Erythroblast (primary cell): ENCODE results near the gene CIB1.
"Not testable (repeated sequence)": the region's sequence is repeated elsewhere in the genome, so short reads cannot be mapped to it uniquely, and the experiment has no call there.

ENCODE experiments used
- DNase-seq, 2 experiments: peaks; one replicate each; lab custom pipeline; 2025; lab: John Stamatoyannopoulos, UW
- GATA1 ChIP-seq: IDR thresholded peaks from 2 replicates; pipeline ENCODE4 v1.6.1; 2011; ENCODE audit warnings: low read depth, mild to moderate bottlenecking, control low read depth, low read length, moderate library complexity
- POLR2A ChIP-seq: IDR thresholded peaks from 2 replicates; pipeline ENCODE4 v1.6.1; 2011; ENCODE audit warnings: mild to moderate bottlenecking, low read length

CIB1 gene

DNA sequence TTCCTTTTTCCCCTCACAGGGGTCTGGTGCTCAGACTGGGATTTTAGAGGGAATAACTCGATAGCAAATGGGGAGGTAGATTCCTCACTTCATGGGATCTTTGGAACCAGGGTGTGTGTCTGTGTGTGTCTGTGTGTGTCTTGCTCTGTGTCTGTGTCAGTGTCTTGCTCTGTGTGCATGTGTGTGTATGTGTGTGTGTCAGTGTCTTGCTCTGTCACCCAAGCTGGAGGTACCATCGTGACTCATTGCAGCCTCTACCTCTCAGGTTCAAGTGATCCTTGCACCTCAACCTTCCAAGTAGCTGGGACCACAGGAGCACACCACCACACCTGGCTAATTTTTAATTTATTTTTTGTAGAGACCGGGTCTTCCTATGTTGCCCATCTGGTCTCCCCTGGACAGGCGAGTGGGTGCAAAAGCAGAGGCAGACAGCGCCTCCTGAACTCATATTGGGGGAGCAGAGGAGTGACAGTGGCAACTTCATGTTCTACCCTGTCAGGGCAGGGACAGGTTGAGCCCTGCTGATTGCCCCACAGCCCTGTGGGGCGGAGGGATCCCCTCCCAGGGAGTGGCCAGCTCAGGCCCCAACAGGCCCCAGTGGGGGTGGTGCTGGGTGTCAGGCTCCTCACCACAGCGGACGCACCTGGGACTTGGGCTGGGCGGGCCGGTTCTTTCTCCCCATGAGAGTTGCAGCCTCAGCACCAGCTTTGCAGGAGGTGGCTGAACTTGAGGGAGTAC, 43.0 kb downstream of the CIB1 start:
- TF ChIP-seq GATA1: no peak
- no peak for TF ChIP-seq POLR2A
- peak; percentile 80 to 84 for DNase-seq

DNA sequence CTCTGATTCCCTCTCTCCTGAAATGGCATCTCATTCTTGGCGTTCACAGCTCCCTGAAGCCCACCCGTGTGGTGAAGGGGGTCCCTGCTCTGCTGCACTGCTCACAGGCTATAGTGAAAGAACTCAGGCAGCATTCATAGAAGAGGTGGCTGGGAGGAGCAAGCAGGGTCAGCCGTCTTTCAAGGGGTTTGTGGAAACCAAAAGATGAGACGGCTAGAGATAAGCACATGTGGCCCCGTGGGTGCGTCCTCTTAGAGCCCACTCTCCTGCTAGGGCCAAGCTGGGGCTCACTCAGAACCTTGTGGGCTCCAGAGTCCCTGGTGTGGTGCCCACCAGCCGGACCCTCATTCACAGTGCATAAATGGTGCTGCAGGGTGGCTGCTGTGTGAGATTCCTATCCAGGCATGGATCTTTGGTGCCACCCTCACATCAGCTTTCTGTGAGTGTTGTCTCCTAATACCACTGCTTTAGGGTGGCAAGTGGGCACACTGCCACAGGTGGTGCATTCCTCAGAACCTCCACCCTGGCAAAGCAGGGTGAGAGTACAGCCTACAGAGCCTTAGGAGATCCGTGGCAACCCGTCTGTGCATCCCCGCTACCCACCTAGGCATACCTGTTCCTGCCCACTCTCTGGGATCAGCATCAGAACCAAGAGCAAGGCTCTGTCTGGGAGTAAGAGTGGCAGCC, 43.8 kb downstream of the CIB1 start:
- TF ChIP-seq GATA1 (no peak), POLR2A (no peak)
- DNase-seq: peak; percentile 88 to 91

DNA sequence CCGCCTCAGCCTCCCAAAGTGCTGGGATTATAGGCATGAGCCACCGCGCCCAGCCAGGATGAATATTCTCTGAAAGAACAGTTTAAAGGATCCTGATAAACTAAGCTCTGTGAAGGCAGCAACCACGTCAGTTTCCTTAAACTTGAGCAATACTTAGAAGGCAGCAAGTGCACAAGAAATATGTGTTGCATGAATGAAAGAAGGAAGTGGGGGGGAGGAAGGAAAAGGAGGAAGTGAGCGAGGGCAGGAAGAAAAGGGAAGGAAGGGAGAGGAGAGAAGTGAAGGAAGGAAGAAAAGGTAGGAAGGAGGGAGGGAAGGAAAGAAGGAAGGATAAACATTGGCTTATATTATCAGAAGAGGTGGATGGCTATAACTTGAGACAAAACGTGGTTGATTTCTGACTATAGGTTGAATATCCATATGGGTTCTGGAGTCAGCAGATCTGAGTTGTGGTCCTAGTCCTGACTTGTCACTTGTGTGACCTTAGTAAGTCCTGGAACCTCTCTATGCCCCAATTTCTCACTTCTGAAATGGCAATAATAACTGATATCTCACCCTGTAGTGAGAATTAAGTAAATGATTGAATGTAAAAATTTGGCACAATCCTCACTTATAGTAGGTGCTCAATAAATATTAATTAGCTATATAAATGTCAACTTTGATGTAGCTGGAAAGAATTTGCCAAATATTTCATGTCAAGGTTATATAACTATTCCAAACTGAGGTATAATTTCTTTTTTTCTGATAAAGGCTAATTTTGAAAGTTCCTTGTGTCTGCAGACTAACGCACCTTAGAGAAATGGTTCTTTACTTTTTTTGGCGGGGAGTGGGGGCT, 44.6 kb downstream of the CIB1 start:
- TF ChIP-seq GATA1 (no peak), POLR2A (no peak)
- DNase-seq: peak in 1 of 2 experiments; percentile 31

DNA sequence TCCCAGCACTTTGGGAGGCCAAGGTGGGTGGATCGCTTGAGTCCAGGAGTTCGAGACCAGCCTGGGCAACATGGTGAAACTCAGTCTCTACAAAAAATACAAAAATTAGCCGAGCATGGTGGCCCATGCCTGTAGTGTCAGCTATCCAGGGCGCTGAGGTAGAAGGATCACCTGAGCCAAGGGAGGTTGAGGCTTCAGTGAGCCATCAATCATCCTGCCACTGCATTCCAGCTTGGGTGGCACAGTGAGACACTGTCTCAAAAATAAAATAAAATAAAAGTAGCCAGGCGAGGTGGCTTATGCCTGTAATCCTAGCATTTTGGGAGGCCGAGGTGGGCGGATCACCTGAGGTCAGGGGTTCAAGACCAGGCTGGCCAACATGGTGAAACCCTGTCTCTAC, 45.7 kb downstream of the CIB1 start:
- DNase-seq: not testable (repeated sequence)

DNA sequence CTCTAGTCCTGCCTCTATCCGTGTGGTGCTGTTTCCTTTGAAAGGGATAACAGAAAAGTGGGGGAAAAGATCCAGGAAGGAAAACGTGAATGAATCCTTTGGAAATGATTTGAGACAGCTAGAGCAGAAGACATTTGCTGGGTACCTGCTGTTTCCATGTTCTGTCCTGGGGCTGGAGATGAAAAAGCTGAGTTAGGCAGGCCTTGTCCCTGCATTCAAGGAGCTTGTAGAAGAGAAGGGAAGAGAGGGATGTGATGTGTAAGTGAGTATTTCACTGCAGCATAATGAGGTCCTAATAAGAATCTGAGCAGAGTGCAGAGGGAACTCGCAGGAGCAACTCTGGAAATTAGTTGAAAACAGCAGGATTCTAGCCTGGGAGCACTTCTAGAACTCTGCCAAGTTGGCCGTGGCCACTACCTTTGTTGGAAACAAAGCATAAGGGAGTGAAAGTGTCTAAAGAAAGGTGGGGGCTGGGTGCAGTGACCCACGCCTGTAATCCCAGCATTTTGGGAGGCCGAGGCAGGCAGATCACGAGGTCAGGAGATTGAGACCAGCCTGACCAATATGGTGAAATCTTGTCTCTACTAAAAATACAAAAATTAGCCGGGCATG, 46.4 kb downstream of the CIB1 start:
- DNase-seq: no peak
- no peak for TF ChIP-seq POLR2A
- no peak for TF ChIP-seq GATA1

DNA sequence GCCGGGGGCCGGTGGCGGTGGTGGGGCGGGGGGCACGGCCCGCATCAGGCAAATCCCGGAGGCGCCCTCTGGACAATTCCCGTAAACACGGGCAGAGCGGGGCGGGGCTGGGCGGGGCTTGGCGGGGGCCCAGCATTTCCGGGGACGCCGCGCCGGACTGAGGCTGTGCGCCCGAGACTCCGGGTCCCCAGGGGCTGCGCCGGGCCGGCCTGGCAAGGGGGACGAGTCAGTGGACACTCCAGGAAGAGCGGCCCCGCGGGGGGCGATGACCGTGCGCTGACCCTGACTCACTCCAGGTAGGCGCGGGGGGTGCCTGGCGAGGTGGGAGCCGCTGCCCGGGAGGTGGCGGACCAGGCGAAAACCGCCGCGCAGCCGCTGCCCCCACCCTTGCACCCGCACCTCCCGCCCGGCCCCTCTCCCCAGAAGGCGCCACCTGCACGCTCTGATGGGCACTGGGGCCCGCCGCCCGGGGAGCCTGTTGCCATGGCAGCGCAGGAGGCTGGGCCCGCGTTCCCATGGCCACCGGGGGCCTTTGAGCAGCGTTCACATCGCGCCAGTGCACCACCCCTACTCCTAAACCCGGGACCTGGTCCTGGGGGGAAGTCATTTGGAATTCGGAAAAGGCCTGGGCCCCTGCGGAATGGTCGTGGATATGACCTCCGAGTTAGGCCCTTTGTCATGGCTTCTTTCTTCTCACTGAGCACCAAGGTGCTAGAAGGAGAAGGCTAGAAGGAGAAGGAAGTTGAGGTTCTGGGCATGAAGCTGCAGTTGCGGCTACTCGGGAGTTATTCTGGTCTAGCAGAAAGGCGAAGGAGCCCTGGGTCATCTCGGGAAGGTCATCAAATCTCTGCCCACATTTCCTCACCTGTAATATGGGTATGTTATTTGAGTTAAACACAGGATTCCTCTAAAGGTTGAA, 48.7 kb downstream of the CIB1 start:
- peak; percentile 78 to 83 for DNase-seq
- TF ChIP-seq POLR2A (no peak), GATA1 (no peak)

DNA sequence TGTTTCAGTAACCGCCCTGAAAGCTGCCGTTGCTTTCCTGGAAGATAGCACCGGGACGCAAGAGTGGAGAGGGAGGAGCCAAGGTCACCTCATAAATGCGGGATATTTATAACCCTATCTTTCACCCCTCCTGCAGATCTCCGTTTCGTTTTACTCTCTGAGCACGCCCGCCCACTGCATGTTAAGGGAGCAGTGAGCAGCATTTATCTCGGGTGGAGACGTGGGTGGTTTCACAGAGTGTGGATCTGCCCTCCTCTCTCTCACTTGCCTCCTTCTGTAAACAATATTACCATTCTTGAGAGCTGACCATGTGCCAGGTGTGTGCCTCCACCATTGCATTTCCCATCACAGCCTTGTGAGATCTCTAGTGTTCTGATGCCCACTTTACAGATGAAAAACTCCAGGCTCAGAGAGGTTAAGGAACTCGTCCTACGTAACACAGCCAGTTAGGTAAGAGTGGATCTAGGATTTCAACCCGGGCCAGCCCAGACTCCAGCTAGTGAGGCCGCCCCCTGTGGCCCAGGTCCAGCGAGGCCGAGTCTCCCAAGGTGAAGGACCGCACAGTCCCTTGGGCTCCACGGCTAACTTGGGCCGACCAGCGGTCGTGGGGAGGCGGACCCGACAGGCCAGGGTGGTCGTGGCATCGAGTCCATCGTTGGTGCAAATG, 49.5 kb downstream of the CIB1 start:
- DNase-seq: peak; percentile 92 to 94
- TF ChIP-seq GATA1 (no peak), POLR2A (peak; percentile 96)

DNA sequence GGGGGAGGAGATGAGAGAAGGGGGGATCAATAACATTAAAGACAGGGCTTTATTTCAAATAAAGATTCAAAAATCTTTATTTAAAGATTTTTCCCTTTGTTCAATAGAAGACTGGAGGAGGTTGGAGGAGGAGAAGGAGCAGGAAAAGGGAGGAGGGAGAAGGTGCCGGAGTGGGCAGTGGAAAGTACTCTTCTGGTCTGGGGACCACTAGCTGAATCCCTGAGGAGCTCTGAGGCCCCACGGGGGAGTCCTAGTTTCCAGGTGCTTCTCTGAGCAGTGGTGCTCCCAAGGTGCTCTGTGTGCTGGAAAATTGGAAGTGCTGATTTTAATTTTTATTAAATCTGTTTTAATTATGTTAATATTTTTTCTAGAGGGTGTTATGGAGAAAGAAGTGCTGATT, 52.0 kb downstream of the CIB1 start:
- TF ChIP-seq POLR2A: no peak
- TF ChIP-seq GATA1: no peak
- DNase-seq: no peak
